ENCODE results near the gene CWF19L1.

GRCh38 chr10:100245484-100246220 is 21.8 kb downstream of the CWF19L1 start:
- TF ChIP-seq CTCF (conservative IDR thresholded peaks at IDR 0.05; ENCODE audit: low read length), result no peak
- no peak for TF ChIP-seq EZH2phosphoT487 (IDR thresholded peaks at IDR 0.05; ENCODE audit: borderline replicate concordance)

All from Loucy (cell line).